K562 treated with DMSO at 1 percent for 48 hours (cell line): ENCODE measurements around the gene EBPL. TPM values are rescaled to one million over a fixed set of nuclear protein-coding genes. Genes with fewer than 3 reads are reported as not detected.

ENCODE experiments used
- total RNA-seq: library from RNA; unstranded; fragments of 300-600 nt; gene quantifications from 2 replicates; pipeline ENCODE4 v1.2.3, GENCODE V29; 2022; ENCODE audit warnings: low replicate concordance; ENCODE audit errors: extremely low read depth

Gene EBPL
- not detected in 2 replicates for total RNA-seq

DNA sequence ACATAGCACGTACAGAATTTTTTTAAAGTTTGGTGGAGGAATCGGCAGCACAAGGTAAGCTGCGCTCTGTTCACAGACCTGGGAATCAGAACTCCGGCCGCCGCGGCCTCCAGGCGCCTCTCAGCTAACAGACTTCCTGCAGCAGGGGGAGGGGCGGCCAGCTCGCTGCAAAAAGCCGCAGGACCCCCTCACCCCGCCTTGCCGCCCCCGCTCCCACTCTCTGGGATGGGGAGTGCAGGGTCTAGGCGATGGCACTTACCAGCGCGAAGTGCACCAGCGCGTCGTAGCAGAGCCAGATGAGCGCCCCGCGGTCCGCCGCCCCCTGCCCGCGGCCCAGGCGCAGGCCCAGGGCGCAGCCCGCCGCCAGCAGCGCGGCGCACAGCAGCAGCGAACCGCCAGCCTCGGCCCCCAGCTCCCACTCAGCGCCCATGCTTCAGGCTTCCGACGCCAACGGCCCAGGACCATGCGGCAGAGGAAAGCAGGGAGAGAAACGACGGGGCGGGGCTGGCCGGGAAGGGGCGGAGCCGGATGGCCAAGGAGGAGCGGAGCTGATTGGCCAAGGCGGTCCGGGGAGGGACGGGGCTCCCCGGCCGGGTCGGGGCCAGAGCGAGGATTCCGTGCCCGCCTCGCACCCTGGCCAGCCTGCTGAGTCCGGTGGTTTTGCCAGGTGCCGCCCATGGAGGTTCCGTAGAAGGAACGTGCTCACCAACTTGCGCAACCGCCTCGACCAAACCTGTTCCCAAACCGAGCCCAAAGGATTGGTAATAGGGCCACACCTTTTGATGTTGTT lies at the start of gene EBPL:
Gene EBPL, minus strand, starts transcription at position 492 of the 790 bp plus-strand sequence. Its CDS starts 62 bp downstream, at position 430.

DNA sequence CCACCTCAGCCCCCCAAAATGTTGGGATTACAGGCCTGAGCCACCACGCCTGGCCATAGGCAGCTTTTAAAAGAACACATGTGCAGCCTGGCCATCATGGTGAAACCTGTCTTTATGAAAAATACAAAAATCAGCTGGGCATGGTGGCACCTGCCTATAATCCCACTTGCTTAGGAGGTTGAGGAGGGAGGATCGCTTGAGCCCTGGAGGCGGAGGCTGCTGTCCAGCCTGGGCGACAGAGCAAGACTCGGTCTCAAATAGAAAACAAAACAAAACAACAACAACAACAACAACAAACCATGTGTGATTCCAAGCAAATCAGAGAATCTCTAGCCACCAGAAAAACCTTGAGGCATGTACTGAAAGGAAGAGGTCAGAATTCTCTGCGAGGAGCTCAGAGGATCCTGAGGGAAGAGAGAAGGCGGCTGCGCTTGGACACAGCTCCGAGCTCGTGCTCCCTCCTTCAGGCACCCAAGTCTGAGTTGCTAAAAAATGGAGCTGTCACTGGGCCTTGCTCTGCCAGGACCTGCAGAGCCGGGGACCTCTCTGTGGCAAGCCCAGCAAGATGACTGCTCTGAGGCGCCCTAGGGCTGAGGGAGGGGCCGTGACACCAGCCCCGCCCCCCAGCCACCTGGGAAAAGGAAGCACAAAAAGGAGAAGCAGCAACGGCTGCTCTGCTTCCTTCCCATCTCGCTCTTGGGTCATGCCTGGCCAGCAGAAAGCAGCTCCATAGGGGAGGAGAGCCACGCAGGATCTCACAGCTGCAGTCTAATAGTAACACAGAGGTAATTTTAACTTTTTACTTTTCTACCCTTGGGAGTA lies 63.2 kb downstream of the EBPL start, which contains the start of gene ARL11:
Gene ARL11, plus strand, starts transcription at position 677 of the 822 bp plus-strand sequence. CDS start 1,941 bp downstream, outside the sequence.

Other genes with a start within 250 kb of the EBPL start
- not detected in 2 replicates for gene CAB39L, start 247.4 kb downstream of the EBPL start, total RNA-seq
- not detected in 2 replicates for gene SETDB2, start 247.2 kb downstream of the EBPL start, total RNA-seq
- not detected in 2 replicates for gene PHF11, start 195.5 kb downstream of the EBPL start, total RNA-seq
- gene RCBTB1, start 105.9 kb downstream of the EBPL start, total RNA-seq: not detected in 2 replicates
- gene ARL11, start 63.0 kb downstream of the EBPL start, total RNA-seq: not detected in 2 replicates
- gene KPNA3, start 101.2 kb upstream of the EBPL start, total RNA-seq: not detected in 2 replicates
- gene SPRYD7, start 244.9 kb upstream of the EBPL start, total RNA-seq: not detected in 2 replicates